NB4 (cell line): Measurements from ENCODE around the gene NRARP.

Experiments used
- CTCF ChIP-seq: IDR thresholded peaks from one replicate; pipeline ENCODE4 v1.5.1; 2012; ENCODE audit warnings: low read depth, low read length
- POLR2A ChIP-seq: IDR thresholded peaks from 2 replicates; pipeline ENCODE4 v1.6.1; 2011; ENCODE audit warnings: mild to moderate bottlenecking; ENCODE audit not compliant: insufficient read length; ENCODE audit errors: extremely low read depth

- TF ChIP-seq CTCF: no peak
- TF ChIP-seq POLR2A: no peak
Measured at GRCh38 chr9:137313326-137313936, 11.4 kb upstream of the NRARP start.
